ENCODE measurements around the gene KYNU. TPM values are rescaled to one million over a fixed set of nuclear protein-coding genes. Genes with fewer than 3 reads are reported as not detected.

KYNU gene
- total RNA-seq, 3 donors from 2014 or later, result 1.7 to 3.3 (median 2.7) TPM

GRCh38 chr2:142981069-142981378, 103.6 kb downstream of the KYNU start:
- Histone ChIP-seq H3K4me1 (ENCODE audit: low read depth) (no peaks in the 10 kb centered on the region), H3K4me3 (no peak overlapping the region), H3K9me3 (no peaks in the 10 kb centered on the region), H3K36me3 (ENCODE audit: low read depth) (no peaks in the 10 kb centered on the region)
- no peak for DNase-seq
- no peak for TF ChIP-seq CTCF (IDR thresholded peaks at IDR 0.05)
- intact Hi-C loops (cut with DNase I, micrococcal nuclease), result no loop called here
- ATAC-seq, result no peak

GRCh38 chr2:142981756-142982155, 104.3 kb downstream of the KYNU start:
- no peak for TF ChIP-seq CTCF (IDR thresholded peaks at IDR 0.05)
- H3K4me3 ChIP-seq, result no peak overlapping the region
- intact Hi-C loops (cut with DNase I, micrococcal nuclease), result no loop called here
- no peak for DNase-seq
- no peak for ATAC-seq
- H3K9me3 ChIP-seq, result no peaks in the 10 kb centered on the region
- H3K36me3 ChIP-seq (ENCODE audit: low read depth), result no peaks in the 10 kb centered on the region
- no peaks in the 10 kb centered on the region for H3K4me1 ChIP-seq (ENCODE audit: low read depth)

- no peaks in the 10 kb centered on the region for H3K4me1 ChIP-seq (ENCODE audit: low read depth)
- DNase-seq (no peak), ATAC-seq (no peak)
- no peak for TF ChIP-seq CTCF (IDR thresholded peaks at IDR 0.05)
- H3K9me3 ChIP-seq, result no peaks in the 10 kb centered on the region
- no peaks in the 10 kb centered on the region for H3K36me3 ChIP-seq (ENCODE audit: low read depth)
- intact Hi-C loops (cut with DNase I, micrococcal nuclease), result no loop called here
- H3K4me3 ChIP-seq, result no peak overlapping the region
Observed at GRCh38 chr2:142983174-142983573, 105.7 kb downstream of the KYNU start.

- H3K4me3 ChIP-seq, result no peak overlapping the region
- DNase-seq, result no peak
- H3K36me3 ChIP-seq (ENCODE audit: low read depth), result no peaks in the 10 kb centered on the region
- intact Hi-C loops (cut with DNase I, micrococcal nuclease), result no loop called here
- no peak for ATAC-seq
- no peak for TF ChIP-seq CTCF (IDR thresholded peaks at IDR 0.05)
- no peaks in the 10 kb centered on the region for H3K9me3 ChIP-seq
- no peaks in the 10 kb centered on the region for H3K4me1 ChIP-seq (ENCODE audit: low read depth)
Observed at GRCh38 chr2:142984657-142985056, 107.2 kb downstream of the KYNU start.

GRCh38 chr2:142987044-142987443, 109.6 kb downstream of the KYNU start:
- H3K36me3 ChIP-seq (ENCODE audit: low read depth), result no peaks in the 10 kb centered on the region
- intact Hi-C loops (cut with DNase I, micrococcal nuclease), result no loop called here
- TF ChIP-seq CTCF (IDR thresholded peaks at IDR 0.05), result no peak
- ATAC-seq, result no peak
- H3K4me3 ChIP-seq, result no peak overlapping the region
- no peak for DNase-seq
- H3K9me3 ChIP-seq, result no peaks in the 10 kb centered on the region
- no peaks in the 10 kb centered on the region for H3K4me1 ChIP-seq (ENCODE audit: low read depth)
